Measurements from ENCODE around the gene PRAC1.
"Not testable (repeated sequence)": the region's sequence is repeated elsewhere in the genome, so short reads cannot be mapped to it uniquely, and the experiment has no call there.

PRAC1 gene

DNA sequence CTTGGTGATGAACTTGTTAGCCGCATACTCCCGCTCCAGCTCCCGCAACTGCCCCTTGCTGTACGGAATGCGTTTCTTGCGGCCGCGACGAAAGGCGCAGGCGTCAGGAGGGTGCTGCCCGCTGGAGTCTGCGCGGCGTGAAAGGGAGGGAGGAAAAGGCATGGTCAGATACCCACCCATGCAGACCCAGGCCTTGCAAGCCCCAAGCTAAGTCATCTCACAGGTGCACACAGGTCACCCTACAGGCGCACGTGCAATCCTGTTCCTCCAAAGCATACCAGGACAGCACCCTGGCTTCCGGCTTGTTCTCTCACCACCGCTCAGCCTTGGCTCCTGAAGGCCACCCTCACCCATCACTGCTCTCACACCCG, 4.6 kb upstream of the PRAC1 start:
- no peak for DNase-seq (ENCODE audit: low read depth)

DNA sequence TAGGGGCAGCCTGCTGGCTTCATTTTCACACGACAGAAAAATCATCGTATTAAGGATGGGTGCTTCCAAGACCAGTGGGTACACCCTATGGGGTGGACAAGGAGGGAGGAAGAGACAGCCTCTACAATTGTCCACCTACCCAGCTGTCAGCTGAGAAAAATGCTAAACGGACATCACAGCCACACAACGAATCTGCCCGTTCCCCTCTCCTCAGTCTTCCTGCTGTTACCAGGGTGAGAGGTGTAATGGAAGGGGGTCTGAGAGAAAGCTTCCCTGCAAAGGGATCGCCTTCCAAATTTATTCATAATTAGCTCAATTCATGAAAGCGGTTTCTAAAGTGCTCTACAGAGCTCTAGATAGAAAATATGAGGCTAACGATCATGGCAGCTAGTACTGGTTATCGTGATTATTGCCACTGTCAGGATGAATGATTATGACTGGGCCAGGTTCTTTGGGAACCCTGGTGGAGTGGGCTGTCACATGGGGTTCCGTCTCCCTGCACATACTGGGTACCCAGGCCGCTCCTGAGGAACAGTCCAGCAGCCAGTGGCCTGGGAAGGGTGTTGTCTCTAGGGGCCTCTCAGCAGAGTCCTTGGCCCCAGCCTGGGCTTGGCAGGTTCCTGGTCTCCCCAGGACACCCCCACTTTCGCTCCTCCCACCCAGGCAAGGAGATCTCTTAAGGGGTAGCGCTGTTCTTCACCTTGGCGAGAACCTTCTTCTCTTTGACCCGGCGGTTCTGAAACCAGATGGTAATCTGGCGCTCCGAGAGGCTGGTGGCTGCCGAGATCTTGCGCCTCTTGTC, 4.0 kb upstream of the PRAC1 start:
- no peak for DNase-seq (ENCODE audit: low read depth)

DNA sequence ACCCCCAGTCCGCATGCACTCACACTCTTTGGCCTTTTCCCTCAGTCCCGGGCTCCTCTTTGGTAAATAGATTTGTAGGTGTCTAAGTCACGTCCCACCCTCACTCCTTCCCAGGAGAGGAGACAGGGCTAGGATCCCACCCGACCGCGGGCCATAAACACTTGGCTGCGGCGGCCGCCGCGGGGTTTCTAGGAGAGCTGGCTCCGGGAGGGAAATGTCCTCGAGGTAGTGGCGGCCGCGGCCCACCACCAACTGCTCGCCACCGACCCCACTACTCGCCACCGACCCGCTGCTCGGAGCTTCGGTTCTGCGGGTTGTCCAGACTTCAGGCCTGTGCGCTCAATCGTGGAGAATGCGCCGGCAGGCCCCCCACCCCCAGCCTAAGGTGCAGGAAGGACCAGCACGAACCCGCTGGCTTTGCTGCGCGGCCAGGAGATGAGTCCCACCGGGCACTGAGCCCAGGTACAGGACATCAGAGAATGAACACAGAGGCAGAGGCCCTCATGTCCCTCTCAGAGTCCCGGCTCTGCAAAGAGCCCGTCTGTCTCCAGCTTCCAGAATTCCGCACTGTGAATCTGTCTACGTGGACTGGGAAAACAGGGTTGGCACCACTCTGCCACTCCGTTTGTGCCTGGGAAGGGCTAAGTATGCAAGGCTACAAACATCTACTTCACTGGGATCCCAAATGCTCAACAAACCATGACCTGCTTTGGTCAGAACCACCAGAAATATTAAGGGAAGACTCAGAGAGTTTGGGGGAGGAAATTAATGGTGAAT, 3.2 kb upstream of the PRAC1 start:
- no peak for DNase-seq (ENCODE audit: low read depth)

DNA sequence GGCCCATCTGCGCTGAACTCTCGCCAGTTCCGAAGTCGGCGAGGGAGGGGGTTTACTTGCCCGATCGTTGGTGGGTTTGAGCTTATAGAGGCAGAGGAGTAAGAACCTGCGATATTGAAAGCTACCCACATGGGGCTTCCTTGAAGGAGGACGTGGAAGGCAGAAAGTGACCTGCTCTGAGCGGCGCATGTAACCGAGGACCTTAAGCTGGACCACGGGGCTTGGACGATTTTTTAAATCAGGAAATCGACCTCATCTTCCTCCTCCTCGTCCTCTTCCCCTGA, 2.6 kb upstream of the PRAC1 start:
- no peak for DNase-seq (ENCODE audit: low read depth)

DNA sequence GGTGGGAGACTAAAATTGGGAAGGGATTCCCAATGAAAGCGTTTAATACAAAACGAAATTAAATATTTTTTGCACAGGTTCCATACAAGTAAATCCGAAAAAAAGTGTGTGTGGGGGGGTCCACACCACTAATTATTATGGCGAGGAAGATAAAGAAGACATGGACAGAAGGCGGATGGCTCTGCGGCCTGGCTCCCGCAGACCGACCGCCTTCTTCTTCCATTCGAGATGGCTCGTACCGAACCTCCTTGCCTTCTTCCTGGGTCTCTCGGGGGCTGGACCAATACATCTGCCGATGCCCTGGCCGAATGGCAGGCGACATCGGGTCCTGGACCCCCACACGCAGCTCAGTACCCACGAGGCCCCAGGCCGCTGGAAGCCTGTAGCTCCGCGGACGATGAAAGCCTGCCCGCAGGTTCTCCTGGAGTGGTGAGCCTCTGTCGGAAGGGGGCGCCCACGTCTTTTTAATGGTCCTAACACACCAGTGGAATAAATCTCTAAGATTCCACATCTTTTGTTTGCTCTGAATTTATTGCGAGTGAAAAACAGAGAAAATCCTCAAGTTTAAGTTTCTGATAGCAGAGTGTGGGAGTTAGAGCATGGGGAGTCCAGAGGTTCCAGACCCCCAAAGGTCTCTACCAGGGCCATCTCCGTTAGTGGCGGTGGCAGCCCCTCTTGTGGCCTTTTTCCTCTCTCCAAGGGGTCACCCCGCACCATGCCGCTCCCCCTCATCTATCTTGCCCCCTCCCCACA, 2.1 kb upstream of the PRAC1 start:
- DNase-seq (ENCODE audit: low read depth) = peak; percentile 78

DNA sequence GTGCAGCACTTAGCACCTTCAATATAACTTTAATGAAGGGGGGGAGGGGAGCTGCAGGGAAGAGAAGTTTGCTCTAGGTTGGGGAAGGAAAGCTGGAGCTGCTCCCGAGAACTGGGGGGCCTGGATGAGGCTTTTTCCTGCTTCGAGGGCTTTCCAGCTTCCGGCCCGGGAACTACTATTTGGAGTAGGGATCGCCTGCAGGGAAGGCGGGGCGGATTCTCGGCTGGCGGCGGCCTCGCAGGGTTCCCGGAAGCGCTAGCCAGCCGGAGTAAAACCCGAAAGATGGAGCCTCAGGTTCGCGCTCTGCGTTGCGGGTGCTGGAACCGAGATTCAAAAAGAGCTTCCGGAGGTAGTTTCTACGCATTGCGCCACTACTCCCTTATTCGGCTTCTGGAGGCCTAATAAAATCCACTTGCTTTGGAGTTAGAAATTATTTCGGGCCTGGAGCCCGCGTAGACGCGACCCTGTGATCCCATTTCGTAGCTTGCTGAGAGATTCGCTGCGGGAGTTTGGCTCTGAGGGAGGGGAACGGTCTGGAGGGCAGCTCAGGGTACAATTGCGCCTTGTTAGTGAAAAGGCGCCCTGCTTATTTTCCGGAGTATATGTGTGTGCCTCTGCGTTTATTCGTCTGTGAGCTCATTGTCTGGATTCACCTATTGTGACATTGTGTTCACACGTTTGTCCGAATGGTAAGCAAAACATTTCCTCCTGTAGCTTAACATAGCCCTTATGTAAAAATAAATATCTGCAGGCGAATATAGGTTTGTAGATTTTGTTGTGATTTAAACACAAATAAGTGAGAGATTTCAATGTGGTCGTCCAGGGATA, 1.3 kb upstream of the PRAC1 start:
- no peak for DNase-seq (ENCODE audit: low read depth)

DNA sequence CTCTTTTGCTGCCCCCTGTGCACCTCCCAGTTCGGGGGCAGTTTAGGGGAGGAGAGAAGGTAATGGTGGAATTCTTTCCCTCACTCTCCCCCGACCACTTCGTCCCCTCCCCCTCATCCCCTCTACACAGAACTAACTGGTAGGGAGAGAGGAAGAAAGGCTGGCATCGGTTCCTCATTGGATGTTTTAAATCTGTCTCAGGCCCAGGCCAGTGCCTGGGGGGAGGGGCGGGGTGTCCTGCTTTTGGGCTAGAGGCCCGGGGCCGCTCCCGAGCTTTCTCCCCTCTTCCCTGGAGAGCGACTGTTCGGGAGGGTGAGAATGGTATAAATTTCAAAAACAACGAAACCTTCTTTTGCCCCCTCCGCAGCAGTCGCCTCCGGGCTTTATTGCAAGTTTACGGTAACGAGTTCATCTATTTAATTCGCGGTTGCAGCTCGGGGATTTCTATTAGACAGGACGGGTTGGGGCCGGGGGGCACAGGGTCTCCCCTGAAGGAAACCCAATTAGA, 651 bp upstream of the PRAC1 start, which contains the start of gene PRAC2:
PRAC2 (plus strand) TSS at position 271 of the 508 bp plus-strand sequence. CDS start 1,226 bp downstream, outside the sequence.
- no peak for DNase-seq (ENCODE audit: low read depth)

DNA sequence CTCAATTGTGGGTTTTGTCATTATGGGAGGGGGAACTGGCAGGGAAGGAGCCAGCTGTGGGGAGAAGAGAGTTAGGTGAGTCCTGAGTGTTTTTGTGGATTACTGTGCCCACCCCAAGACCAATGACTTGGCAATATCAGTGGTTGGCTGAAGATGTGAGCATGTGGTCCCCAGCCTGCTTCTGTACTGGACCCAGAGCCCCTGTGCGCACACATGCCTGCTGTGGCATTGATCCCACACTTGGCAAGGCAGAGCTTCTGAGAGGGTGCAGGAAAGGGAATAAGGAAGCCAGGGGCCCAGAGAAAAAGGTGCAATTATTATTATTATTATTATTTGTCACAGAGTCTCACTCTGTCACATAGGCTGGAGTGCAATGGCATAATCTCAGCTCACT, 1.3 kb downstream of the PRAC1 start:
- no peak for DNase-seq (ENCODE audit: low read depth)

DNA sequence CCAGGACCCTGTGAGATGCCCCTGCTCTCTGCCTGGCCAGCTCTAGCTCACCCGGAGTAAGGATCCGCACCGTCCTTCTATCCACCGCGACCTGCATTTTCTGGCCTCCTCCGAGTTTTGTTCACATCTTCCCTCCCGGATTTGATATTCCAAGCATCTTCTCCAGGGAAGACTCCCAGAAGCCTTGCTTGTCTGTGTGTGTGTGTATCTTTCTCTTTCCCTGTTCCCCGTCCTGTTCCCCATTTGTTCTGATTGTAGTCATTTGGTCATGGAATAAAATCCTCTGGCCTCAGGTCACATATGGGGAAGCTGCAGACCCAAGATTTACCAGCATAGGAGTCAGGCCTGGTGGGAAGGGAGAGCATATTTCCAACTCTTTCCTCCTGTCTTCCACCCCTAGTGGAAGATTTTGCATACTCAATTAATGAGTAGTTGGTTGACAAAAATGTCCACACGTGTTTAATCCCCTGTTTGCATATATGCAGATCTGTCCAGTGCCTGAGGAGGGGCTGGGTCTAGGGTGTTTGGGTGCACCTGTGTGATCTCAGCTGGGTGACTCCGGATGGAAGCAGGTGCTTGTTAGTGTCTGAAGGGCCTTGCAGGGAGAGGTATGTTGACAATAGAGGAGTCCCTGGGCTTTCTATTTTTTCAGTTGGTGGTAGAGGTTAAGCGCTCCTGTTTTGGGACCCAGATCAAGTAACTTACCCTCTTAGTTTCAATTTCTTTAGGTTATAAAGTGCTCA, 1.9 kb downstream of the PRAC1 start:
- DNase-seq (ENCODE audit: low read depth) = no peak

DNA sequence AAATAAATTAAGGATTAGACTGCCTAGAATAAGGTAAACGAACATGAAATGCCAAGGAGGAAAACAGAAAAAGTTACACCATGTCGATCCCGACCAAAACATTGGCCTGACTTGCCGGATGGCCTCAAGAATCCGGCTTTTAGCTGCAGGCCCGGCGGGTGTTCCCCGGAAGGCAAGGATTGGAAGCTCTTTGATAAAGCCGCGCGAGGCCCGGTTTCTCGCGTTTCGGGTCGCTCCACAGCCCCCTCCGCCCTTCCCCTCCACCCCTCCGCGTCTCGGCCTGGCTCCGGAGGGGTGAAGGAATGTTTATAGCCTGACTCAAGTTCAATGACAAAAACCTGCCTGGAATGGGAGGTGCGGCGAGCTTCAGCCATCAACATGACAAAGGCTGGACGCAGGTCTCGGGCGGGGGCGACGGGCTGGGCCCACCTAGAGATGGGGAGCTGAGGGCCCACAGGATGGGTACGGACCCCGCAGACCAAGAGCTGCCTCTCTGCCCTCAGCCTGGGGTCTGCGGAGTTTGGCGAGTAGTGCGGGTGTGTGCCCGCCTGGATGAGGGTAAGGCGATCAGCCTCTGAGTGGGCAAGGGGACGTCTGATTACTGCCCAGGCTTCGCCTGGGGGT, 2.6 kb downstream of the PRAC1 start:
- DNase-seq (ENCODE audit: low read depth) = no peak

DNA sequence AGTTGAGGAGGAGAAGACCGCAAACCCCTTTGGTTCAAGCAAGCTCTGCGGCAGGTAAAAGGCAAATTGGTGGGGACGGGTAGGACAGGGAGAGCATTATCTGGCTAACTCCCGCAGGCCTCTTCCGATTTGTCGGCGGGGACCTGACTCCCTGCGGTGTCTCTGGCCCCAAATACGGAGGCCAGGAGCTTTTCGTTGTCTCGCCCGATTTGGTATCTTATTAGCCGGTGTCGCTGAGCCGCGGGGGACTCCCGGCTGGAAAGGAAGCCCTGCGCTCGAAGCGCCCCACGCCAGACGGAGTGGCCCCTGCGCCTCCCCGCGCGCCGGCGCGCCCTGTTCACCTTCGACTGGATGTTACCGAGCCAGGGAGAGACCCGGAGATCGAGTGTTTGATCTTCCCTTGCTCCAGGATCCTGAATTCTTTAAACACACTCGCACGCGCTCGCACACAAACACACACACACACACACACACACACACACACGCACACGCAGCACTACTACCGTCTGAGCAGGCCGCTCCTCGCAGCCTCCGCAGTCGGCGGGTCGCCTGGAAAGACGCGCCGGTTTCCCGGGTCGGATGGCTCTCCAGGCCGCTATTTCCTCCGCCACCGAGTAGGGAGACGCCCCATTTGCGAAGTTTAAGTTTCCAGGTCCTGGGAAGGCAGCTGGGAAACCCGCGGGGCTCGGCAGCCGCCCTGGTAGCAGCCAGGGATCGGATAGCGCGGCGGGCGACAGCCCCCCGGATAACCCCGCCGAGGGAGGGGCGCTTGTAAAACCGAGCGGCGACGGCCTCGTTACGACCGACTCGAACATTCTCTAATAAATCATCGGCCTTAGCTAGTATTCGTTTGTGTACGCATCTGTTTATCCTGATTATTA, 3.3 kb downstream of the PRAC1 start:
- DNase-seq (ENCODE audit: low read depth) = no peak

DNA sequence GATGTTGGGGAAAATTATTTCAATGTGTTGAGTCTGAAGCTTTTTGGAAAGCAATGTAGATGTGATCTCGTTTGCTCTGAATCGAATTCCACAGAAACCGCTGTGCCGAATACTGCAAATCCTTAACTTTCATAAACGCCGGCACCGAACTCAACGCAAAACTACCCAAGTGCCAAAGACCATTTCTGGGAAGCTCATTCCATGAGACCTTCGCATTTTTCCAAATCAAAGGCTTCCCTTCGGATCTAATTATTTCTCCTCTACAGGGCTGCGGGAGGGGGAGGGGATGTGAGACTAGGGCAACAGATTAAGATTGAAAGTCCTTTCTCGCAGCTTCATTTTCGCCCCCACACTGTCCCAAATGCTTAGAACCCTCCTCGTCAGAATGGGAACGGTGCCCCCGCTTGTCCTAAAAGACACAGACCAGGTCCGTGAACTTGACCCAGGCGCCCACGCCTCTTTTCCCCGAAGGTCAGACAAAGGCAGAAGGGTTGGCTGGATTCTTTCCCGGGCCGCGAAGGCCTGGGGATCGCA, 4.0 kb downstream of the PRAC1 start:
- no peak for DNase-seq (ENCODE audit: low read depth)

DNA sequence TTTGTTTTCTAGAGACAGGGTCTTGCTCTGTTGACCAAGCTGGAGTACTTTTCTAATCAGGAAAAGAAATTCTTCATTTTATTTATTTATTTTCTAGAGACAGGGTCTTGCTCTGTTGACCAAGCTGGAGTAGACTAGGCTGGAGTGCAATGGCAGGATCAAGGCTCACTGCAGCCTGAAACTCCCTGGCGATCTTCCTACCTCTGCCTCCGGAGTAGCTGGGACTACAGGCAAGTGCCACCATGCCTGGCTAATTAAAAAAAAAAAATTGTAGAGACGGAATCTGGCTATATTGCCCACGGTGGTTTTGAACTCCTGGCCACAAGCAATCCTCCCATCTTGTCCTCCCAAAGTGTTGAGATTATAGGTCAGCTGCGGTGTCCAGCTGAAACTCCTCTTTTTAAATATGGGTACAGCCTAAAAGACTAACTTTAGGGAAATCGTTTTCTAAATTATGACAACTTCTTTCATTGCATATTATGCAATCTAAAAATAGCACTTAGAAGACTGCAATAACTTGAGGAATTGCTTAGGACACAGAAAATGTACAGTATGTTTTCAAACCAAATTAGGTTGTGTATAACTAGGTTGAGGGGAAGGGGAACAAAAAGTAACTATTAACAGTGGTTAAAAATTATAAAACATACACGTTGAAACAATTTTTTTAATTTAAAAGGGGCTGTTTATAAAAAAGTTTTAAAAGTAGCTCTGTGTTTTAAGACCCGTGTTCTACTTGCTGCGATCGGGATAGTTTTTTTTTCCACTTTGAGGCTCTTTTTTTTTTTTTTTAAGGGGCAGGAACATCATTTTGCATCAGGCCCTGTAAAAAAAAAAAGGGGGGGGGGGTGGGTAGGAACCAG, 4.7 kb downstream of the PRAC1 start:
- no peak for DNase-seq (ENCODE audit: low read depth)

DNA sequence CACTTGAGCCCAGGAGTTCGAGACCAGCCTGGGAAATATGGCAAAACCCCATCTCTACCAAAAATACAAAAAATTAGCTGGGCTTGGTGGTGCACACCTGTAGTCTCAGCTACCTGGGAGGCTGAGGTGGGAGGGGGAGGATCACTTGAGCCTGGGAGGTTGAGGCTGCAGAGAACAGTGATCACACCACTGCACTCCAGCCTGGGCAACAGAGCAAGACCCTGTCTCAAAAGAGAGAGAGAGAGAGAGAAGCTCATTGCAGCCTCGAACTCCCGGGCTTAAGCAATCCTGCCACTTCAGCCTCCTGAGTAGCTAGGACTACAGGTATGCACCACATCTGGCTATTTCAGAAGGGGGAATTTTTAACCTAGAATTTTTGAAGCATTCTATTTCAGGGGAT, 5.8 kb downstream of the PRAC1 start:
- DNase-seq (ENCODE audit: low read depth) = not testable (repeated sequence)

DNA sequence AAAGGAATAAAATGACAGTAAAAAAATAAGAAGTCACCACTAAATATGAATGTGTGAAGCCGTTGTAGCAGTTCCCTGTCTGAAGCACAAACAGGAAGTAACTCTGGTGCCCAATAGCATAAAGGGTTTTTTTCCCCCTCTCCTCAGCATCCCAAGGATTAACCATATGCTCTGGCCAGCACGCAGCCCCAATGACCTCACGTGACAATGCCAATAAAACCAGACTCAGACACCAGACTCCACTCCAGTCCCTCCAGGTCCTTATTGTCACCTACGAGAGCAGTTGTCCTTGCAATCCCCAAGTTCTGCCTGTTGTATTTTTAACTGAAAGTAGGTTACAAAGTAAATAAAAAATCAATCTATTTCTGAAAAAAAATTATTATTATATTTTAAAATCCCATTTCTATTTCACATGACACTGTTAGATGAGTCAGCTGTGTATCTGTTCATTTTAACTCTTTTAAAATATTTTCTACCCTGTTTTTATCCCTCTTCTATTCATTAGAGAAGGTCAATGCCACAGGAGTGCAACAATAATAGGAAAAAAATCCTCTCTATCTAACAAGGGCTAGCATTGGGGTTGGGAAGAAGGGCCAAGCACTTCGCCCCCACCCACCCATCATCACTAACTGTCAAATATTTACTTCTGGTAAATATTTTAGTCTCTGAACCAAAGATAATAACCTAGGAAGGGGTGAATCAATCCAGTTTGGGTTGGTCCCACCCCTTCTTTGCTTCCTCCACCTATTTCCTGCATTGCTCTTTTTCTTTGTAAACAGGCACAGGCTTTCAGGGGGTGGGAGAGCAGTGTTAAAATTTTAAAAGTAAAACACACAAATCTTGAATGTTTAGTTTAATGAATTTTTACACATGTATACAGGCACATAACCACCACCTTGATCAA, 6.6 kb downstream of the PRAC1 start:
- no peak for DNase-seq (ENCODE audit: low read depth)

DNA sequence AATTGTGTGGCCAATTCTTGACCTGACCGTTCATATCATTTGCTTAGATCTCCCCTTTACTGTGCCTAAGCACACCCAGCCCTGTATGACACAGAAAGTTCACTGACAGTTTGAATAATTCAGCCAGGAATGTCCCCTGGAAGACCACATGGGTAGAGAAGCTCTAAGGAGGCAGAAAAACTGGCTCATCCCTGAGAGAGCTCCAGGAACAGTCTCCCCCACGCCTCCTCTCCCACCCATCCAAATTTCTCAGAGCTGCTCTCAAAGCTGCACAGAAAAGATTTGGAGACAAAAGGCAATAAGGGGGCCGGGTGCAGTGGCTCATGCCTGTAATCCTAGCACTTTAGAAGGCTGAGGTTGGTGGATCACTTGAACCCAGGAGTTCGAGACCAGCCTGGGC, 11.2 kb downstream of the PRAC1 start:
- no peak for DNase-seq (ENCODE audit: low read depth)

Measured in EH (cell line).